Naive thymus-derived CD4-positive, alpha-beta T cell (primary cell): ENCODE measurements around the gene DNAJC7. TPM values are rescaled to one million over a fixed set of nuclear protein-coding genes. Genes with fewer than 3 reads are reported as not detected.

Experiments used
- ATAC-seq: fragments of 150-1000 bp; cut with Tn5 transposase; 2 replicates; pipeline ENCODE4 v1.10.0; 2021; ENCODE audit warnings: mild to moderate bottlenecking, moderate library complexity
- CTCF ChIA-PET: fragments of 350-600 bp; sonication (Branson Sonifier 250); formaldehyde crosslinking; loops from one replicate; lab custom pipeline; 2021; ENCODE audit warnings: antibody characterized with exemption; lab: Charles Lee
- POLR2A ChIA-PET: fragments of 350-600 bp; sonication (Branson Sonifier 250); formaldehyde crosslinking; loops from one replicate; lab custom pipeline; 2021; ENCODE audit warnings: antibody characterized with exemption, inconsistent platforms; lab: Charles Lee
- DNase-seq, 9 donors: peaks; one replicate each; pipeline versions ENCODE4 v3.0.0 to v3.0.0-alpha.2; 2020 to 2022; ENCODE audit warnings: mixed read lengths in 1 of 9
- H3K27ac ChIP-seq: one replicate; pipeline ENCODE4 v1.7.0; 2013; ENCODE audit warnings: mild to moderate bottlenecking, low read depth, low read length, moderate library complexity
- H3K27me3 ChIP-seq, 2 donors: one replicate each; pipeline ENCODE4 v1.7.0; 2013; ENCODE audit warnings: low read length in 2 of 2, mild to moderate bottlenecking in 2 of 2, moderate library complexity in 2 of 2; ENCODE audit not compliant: control insufficient read depth in 2 of 2, insufficient read depth in 2 of 2
- H3K36me3 ChIP-seq, 3 experiments: 1 replicate in 2 of 3; 2 replicates in 1 of 3; pipeline ENCODE4 v1.7.0; 2013; ENCODE audit warnings: low read length in 3 of 3, mild to moderate bottlenecking in 3 of 3, moderate library complexity in 1 of 3; ENCODE audit not compliant: insufficient read depth in 3 of 3, control insufficient read depth in 2 of 3
- H3K4me1 ChIP-seq, 2 donors: one replicate each; pipeline ENCODE4 v1.7.0; 2013; ENCODE audit warnings: low read length in 2 of 2, mild to moderate bottlenecking in 2 of 2, moderate library complexity in 1 of 2; ENCODE audit not compliant: control insufficient read depth in 2 of 2, insufficient read depth in 2 of 2
- H3K4me3 ChIP-seq: 2 replicates; pipeline ENCODE4 v1.7.0; 2013; ENCODE audit warnings: mild to moderate bottlenecking, low read length
- H3K9me3 ChIP-seq, 3 experiments: 1 replicate in 2 of 3; 2 replicates in 1 of 3; pipeline ENCODE4 v1.7.0; 2013; ENCODE audit warnings: low read length in 3 of 3; ENCODE audit not compliant: control insufficient read depth in 2 of 3
- H3K27ac Mint-ChIP-seq, 9 donors: one replicate each; pipeline ENCODE4 v1.8.0; 2020 to 2022; ENCODE audit warnings: mixed read lengths in 9 of 9, mild to moderate bottlenecking in 8 of 9, moderate library complexity in 5 of 9, inconsistent platforms in 2 of 9
- H3K27me3 Mint-ChIP-seq, 5 donors: one replicate each; pipeline ENCODE4 v1.8.0; 2021 to 2022; ENCODE audit warnings: mixed read lengths in 5 of 5, mild to moderate bottlenecking in 1 of 5
- H3K36me3 Mint-ChIP-seq, 5 donors: one replicate each; pipeline ENCODE4 v1.8.0; 2020 to 2022; ENCODE audit warnings: mixed read lengths in 5 of 5, mild to moderate bottlenecking in 3 of 5, inconsistent platforms in 1 of 5
- H3K4me1 Mint-ChIP-seq, 7 donors: one replicate each; pipeline ENCODE4 v1.8.0; 2020 to 2022; ENCODE audit warnings: mixed read lengths in 7 of 7, mild to moderate bottlenecking in 3 of 7, inconsistent platforms in 1 of 7
- H3K4me3 Mint-ChIP-seq, 10 donors: one replicate each; pipeline ENCODE4 v1.8.0; 2020 to 2022; ENCODE audit warnings: mild to moderate bottlenecking in 10 of 10, mixed read lengths in 10 of 10, moderate library complexity in 6 of 10, inconsistent platforms in 2 of 10
- H3K9me3 Mint-ChIP-seq, 11 donors: one replicate each; pipeline ENCODE4 v1.8.0; 2020 to 2022; ENCODE audit warnings: mixed read lengths in 11 of 11, mild to moderate bottlenecking in 4 of 11, inconsistent platforms in 1 of 11, moderate library complexity in 1 of 11
- intact Hi-C, 2 donors: fragments of 100-400 bp; cut with micrococcal nuclease; formaldehyde crosslinking; loops; one replicate each; pipeline ENCODE4 v1.15.1; 2023
- polyA plus RNA-seq, 2 donors: library from polyadenylated mRNA; unstranded; fragments of 300-500 nt; fragmentation: Illumina TruSeq; gene quantifications; one replicate each; pipeline ENCODE4 v1.2.3, GENCODE V29; 2021
- total RNA-seq, 6 experiments: library from RNA in 5 of 6; stranded (reverse) in 5 of 6; gene quantifications; 1 replicate in 5 of 6; 2 replicates in 1 of 6; pipeline ENCODE4 v1.2.3 and lab custom pipeline; 2021 to 2026

Gene DNAJC7
- total and polyA plus RNA-seq, 7 experiments from 2014 or later, result 65.4 to 145 (median 107) TPM

GRCh38 chr17:41974031-41974430, 43.2 kb downstream of the DNAJC7 start:
- no peak overlapping the region for H3K4me3 Mint-ChIP-seq

GRCh38 chr17:41973408-41973811, 43.8 kb downstream of the DNAJC7 start:
- Mint-ChIP-seq H3K27me3 (no peaks in the 10 kb centered on the region), H3K9me3 (peaks cover 0 to 1% (median 0%) of the 10 kb centered on the region in 11 donors), H3K4me1 (peaks cover 13 to 31% (median 28%) of the 10 kb centered on the region in 7 donors), H3K36me3 (peaks cover 4 to 44% (median 8%) of the 10 kb centered on the region in 5 donors), H3K27ac (peak overlapping the region in 2 of 9 donors; percentile 41 to 43), H3K4me3 (peak overlapping the region in 1 of 10 donors; percentile 16)
- Histone ChIP-seq H3K4me1 (peaks cover 0 to 6% of the 10 kb centered on the region in 2 donors), H3K36me3 (peaks cover 21 to 73% (median 23%) of the 10 kb centered on the region in 3 experiments), H3K9me3 (no peaks in the 10 kb centered on the region), H3K27ac (no peak overlapping the region), H3K4me3 (no peak overlapping the region), H3K27me3 (no peaks in the 10 kb centered on the region)
- ATAC-seq (peak; percentile 55), DNase-seq (no peak)
- intact Hi-C loops, result no loop called here
- POLR2A ChIA-PET, result no interaction called here
- CTCF ChIA-PET, result interaction anchor here (0.6 kb wide), 1 partner anchor 605 kb away, joined by 4 read pairs; no protein-coding TSS in a partner anchor

More at GRCh38 chr17:41974031-41974430, 43.2 kb downstream of the DNAJC7 start:
- no peak for ATAC-seq
- ChIA-PET POLR2A (interaction anchor here (3.7 kb wide), 1 partner anchor 7 kb away, joined by 26 read pairs; the partner anchor contains the start of gene CNP), CTCF (interaction anchor here (0.6 kb wide), 1 partner anchor 605 kb away, joined by 4 read pairs; no protein-coding TSS in a partner anchor)
- no peak overlapping the region for H3K4me3 ChIP-seq
- peaks cover 0 to 6% of the 10 kb centered on the region in 2 donors for H3K4me1 ChIP-seq
- intact Hi-C loops, result no loop called here
- H3K36me3 ChIP-seq, result peaks cover 21 to 74% (median 23%) of the 10 kb centered on the region in 3 experiments
- H3K27me3 ChIP-seq, result no peaks in the 10 kb centered on the region
- H3K27ac Mint-ChIP-seq, result peak overlapping the region in 2 of 9 donors; percentile 14 to 28
- peaks cover 4 to 45% (median 8%) of the 10 kb centered on the region in 5 donors for H3K36me3 Mint-ChIP-seq
- no peak overlapping the region for H3K27ac ChIP-seq
- DNase-seq, result no peak
- peaks cover 12 to 27% (median 24%) of the 10 kb centered on the region in 7 donors for H3K4me1 Mint-ChIP-seq
- no peaks in the 10 kb centered on the region for H3K9me3 ChIP-seq
- peaks cover 0 to 1% (median 0%) of the 10 kb centered on the region in 11 donors for H3K9me3 Mint-ChIP-seq
- no peaks in the 10 kb centered on the region for H3K27me3 Mint-ChIP-seq

DNA sequence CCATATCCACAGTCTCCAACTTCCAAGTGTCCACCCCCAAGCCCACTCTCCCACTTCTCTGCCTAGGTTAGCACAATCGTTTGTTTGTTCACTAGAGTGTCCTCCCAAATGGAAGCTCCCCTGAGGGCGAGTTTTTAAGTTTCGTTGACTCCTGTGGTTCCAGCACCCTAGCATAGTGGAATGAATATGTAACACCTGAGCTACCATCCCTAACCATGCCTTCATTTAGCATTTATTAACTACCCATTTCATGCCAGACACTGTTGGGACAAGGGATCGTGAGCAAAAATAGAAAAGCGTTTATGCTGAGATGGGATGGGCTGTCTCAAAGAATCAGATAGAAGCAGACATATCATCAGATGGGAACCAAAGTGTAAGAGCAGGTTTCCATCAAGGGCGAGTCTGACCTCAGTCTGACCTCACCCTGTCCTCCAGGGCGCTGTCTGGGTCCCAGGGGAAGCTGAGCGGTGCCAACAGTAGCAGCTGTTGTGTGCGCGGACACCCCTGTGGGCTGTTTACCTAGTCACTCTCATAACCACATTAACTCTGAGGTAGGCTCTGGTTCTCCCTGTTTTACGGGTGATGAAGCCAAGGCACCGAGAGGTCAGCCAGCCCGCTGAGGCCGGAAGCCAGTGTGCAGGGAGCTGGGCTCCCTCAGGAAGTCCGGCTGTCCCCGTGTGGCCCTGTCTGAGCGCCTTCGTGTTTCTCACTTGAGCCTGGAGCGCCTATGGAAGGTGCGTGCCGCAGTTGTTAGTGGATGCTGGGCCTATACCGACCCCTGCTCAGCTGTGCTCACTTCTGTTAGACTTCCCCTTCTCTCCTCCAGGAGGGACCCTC, 44.5 kb downstream of the DNAJC7 start:
- peak; percentile 31 for ATAC-seq
- Histone ChIP-seq H3K9me3 (no peaks in the 10 kb centered on the region), H3K27me3 (no peaks in the 10 kb centered on the region), H3K4me3 (no peak overlapping the region), H3K36me3 (peaks cover 18 to 72% (median 21%) of the 10 kb centered on the region in 3 experiments), H3K27ac (no peak overlapping the region), H3K4me1 (peaks cover 2 to 10% of the 10 kb centered on the region in 2 donors)
- H3K36me3 Mint-ChIP-seq, result peaks cover 4 to 38% (median 8%) of the 10 kb centered on the region in 5 donors
- intact Hi-C loops, result loop anchor here in 1 of 2 donors (1.0 kb wide), 1 partner anchor 22 kb away; no protein-coding TSS in a partner anchor
- POLR2A ChIA-PET, result no interaction called here
- no peak for DNase-seq
- peak overlapping the region in 8 of 9 donors; percentile 1 to 76 (median 34) for H3K27ac Mint-ChIP-seq
- peaks cover 0 to 3% (median 0%) of the 10 kb centered on the region in 11 donors for H3K9me3 Mint-ChIP-seq
- H3K4me1 Mint-ChIP-seq, result peaks cover 17 to 37% (median 34%) of the 10 kb centered on the region in 7 donors
- CTCF ChIA-PET, result no interaction called here
- H3K4me3 Mint-ChIP-seq, result peak overlapping the region in 1 of 10 donors; percentile 16
- no peaks in the 10 kb centered on the region for H3K27me3 Mint-ChIP-seq

- Histone ChIP-seq H3K27me3 (no peaks in the 10 kb centered on the region), H3K9me3 (no peaks in the 10 kb centered on the region), H3K36me3 (peaks cover 10 to 63% (median 16%) of the 10 kb centered on the region in 3 experiments), H3K27ac (no peak overlapping the region), H3K4me3 (no peak overlapping the region), H3K4me1 (peaks cover 2 to 16% of the 10 kb centered on the region in 2 donors)
- peaks cover 0 to 2% (median 0%) of the 10 kb centered on the region in 11 donors for H3K9me3 Mint-ChIP-seq
- peaks cover 4 to 31% (median 5%) of the 10 kb centered on the region in 5 donors for H3K36me3 Mint-ChIP-seq
- ATAC-seq, result no peak
- POLR2A ChIA-PET, result no interaction called here
- H3K4me3 Mint-ChIP-seq, result no peak overlapping the region
- DNase-seq, result no peak
- CTCF ChIA-PET, result no interaction called here
- peaks cover 21 to 43% (median 39%) of the 10 kb centered on the region in 7 donors for H3K4me1 Mint-ChIP-seq
- intact Hi-C loops, result loop anchor here in 1 of 2 donors (1.0 kb wide), 1 partner anchor 22 kb away; no protein-coding TSS in a partner anchor
- H3K27me3 Mint-ChIP-seq, result no peaks in the 10 kb centered on the region
- H3K27ac Mint-ChIP-seq, result peak overlapping the region in 6 of 9 donors; percentile 14 to 77 (median 42)
Measured at GRCh38 chr17:41971721-41972523, 45.3 kb downstream of the DNAJC7 start.

DNA sequence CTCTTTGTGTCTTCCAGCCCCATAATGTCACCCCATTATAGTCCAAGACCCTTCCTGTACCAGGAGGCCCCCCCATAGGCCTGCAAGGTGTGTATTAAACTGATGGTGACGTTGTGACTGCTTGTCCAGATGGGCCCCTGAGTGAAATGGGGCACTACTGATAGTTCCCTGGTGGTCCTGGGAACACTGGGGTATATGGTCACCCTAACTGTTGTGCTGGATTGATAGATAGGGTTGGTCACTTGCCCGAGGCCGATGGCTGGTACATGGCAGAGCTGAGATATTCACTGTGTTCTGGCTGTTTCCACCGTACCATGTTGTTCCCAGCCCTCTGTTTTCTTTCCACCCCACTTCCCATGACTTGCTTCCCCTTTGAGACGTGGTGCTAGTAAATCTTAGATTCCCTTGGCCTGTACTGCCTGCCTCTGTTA, 46.3 kb downstream of the DNAJC7 start:
- ChIA-PET POLR2A (interaction anchor here (1.6 kb wide), 1 partner anchor 47 kb away, joined by 4 read pairs; the partner anchor contains the start of gene DNAJC7), CTCF (no interaction called here)
- intact Hi-C loops, result no loop called here
- no peaks in the 10 kb centered on the region for H3K27me3 Mint-ChIP-seq
- peak overlapping the region in 4 of 9 donors; percentile 16 to 77 (median 51) for H3K27ac Mint-ChIP-seq
- Histone ChIP-seq H3K4me3 (no peak overlapping the region), H3K27ac (no peak overlapping the region), H3K4me1 (peaks cover 2 to 16% of the 10 kb centered on the region in 2 donors), H3K36me3 (peaks cover 3 to 53% (median 8%) of the 10 kb centered on the region in 3 experiments), H3K27me3 (no peaks in the 10 kb centered on the region), H3K9me3 (no peaks in the 10 kb centered on the region)
- ATAC-seq, result no peak
- DNase-seq, result no peak
- H3K36me3 Mint-ChIP-seq, result peaks cover 0 to 24% (median 4%) of the 10 kb centered on the region in 5 donors
- peaks cover 21 to 43% (median 39%) of the 10 kb centered on the region in 7 donors for H3K4me1 Mint-ChIP-seq
- peak overlapping the region in 2 of 10 donors; percentile 6 to 41 for H3K4me3 Mint-ChIP-seq
- H3K9me3 Mint-ChIP-seq, result peaks cover 0 to 2% (median 0%) of the 10 kb centered on the region in 11 donors
